Measurements from ENCODE around the gene QRFPR. TPM values are rescaled to one million over a fixed set of nuclear protein-coding genes. Genes with fewer than 3 reads are reported as not detected.

Gene QRFPR
- total and polyA plus RNA-seq, 2 of the 8 experiments (the other 6 are each of a cell fraction or from before 2014, with no cell fraction given) = 1.0 to 2.9 TPM

DNA sequence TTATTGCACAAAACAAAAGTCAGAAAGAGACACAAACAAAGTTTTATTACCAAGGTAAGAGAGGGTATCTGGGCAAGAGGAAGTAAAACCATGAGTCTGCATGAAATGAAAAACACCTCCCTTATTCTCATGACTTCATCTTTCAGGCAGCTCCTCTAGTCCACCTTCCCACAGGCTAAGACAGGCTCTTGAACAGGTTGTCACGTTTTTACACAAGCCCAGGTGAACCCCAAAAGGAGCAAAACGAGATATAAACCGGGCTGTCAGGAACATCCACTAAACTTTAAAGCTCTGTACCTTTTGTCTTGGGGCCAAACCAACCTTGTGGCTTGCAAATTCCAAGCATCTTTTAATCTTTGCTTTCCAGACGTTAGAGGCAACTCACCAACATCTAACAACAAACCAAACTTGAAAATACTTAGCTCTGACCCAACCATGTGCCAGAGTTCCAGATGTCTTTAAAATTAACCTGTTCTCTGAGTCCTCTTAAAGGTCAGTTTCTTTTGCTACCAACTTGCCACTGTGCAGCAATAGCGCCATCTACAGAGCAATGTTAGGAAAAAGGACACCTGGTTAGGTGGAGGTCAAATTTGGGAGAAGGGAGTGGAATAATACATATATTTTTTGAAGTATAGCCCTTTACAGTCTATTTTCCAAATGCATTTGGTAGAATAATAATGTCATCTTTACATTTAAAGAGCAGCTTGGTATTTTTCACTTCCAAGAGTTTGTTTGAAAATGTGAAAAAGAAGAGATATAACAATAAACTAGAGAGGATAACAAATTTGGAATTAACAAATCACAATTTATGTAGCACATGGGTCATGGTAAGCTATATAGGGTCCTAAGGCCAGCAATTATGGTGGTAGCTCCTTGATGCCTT is 73.1 kb downstream of the QRFPR start:
- no peaks in the 10 kb centered on the region for H3K79me1 ChIP-seq (ENCODE audit: low read depth, low read length)
- H3K9ac ChIP-seq (replicated peaks in 1 of 4; ENCODE audit: extremely low read depth in 1 of 4, low read depth in 3 of 4, low read length in 3 of 4) = no peak overlapping the region
- H3K4me3 ChIP-seq (ENCODE audit: extremely low read depth in 1 of 4, insufficient read depth in 2 of 4, low read depth in 3 of 4, low read length in 4 of 4) = no peak overlapping the region
- H3K27ac ChIP-seq (ENCODE audit: low read depth, low read length) = no peak overlapping the region
- H3K36me3 ChIP-seq (ENCODE audit: control insufficient read depth in 2 of 4, insufficient read depth in 4 of 4, low read length in 3 of 4) = no peaks in the 10 kb centered on the region
- no peaks in the 10 kb centered on the region for H3K79me2 ChIP-seq (ENCODE audit: control insufficient read depth in 1 of 2, insufficient read depth in 2 of 2, low read length in 2 of 2)
- H3K14ac ChIP-seq (ENCODE audit: insufficient read length) = no peak overlapping the region
- H4K8ac ChIP-seq (ENCODE audit: extremely low read depth, insufficient read depth, low read length) = no peak overlapping the region
- H3K4me2 ChIP-seq (ENCODE audit: insufficient read depth in 1 of 2, low read depth in 2 of 2, low read length in 2 of 2) = no peak overlapping the region
- no peak overlapping the region for H2AK5ac ChIP-seq (ENCODE audit: low read depth, low read length)
- no peak overlapping the region for H3K23ac ChIP-seq (ENCODE audit: insufficient read length)
- no peaks in the 10 kb centered on the region for H3K27me3 ChIP-seq (replicated peaks in 1 of 4; ENCODE audit: control insufficient read depth in 3 of 4, extremely low read depth in 1 of 4, insufficient read depth in 3 of 4, low read length in 3 of 4)
- H2BK20ac ChIP-seq (ENCODE audit: low read length) = no peak overlapping the region
- no peak overlapping the region for H2AFZ ChIP-seq (ENCODE audit: low read length)
- H3K23me2 ChIP-seq (ENCODE audit: low read depth, low read length) = no peaks in the 10 kb centered on the region
- H3K4ac ChIP-seq (replicated peaks; ENCODE audit: insufficient read length, low read depth, low read length) = no peak overlapping the region
- no peaks in the 10 kb centered on the region for H3K4me1 ChIP-seq (replicated peaks in 1 of 4; ENCODE audit: control insufficient read depth in 3 of 4, insufficient read depth in 4 of 4, low read length in 3 of 4)
- ChIA-PET POLR2A (ENCODE audit: partially characterized antibody) (no interaction called here), CTCF (ENCODE audit: partially characterized antibody) (interaction anchor here (0.6 to 2.5 kb wide), 51 partner anchors 9 to 1211 kb away, joined by 3 to 23 read pairs (median 4); no protein-coding TSS in a partner anchor)
- H2BK120ac ChIP-seq (replicated peaks; ENCODE audit: low read depth, low read length) = no peak overlapping the region
- no peak overlapping the region for H2BK15ac ChIP-seq (ENCODE audit: low read length)
- peak; percentile 74 for FAIRE-seq
- H3K18ac ChIP-seq (ENCODE audit: extremely low read depth, low read length) = no peak overlapping the region
- no peaks in the 10 kb centered on the region for H4K20me1 ChIP-seq (replicated peaks in 1 of 2; ENCODE audit: control insufficient read depth in 1 of 2, insufficient read depth in 2 of 2, low read length in 2 of 2)
- H4K91ac ChIP-seq (replicated peaks; ENCODE audit: insufficient read length, low read length) = no peak overlapping the region
- 37% methylated on average over 5 of the region's 5 CpGs; no CpG with 5 or more reads in 1 of the 2 experiments for WGBS, 2 experiments (ENCODE audit: extremely low coverage in 1 of 2, insufficient coverage in 1 of 2, insufficient read length in 1 of 2, insufficient replicate concordance in 2 of 2, low coverage in 1 of 2, low lambda C conversion rate in 2 of 2, missing lambda C conversion rate in 1 of 2)
- H4K5ac ChIP-seq (ENCODE audit: insufficient read length, low read depth, low read length) = no peak overlapping the region
- peak overlapping the region; percentile 40 for H3K56ac ChIP-seq (replicated peaks; ENCODE audit: insufficient read length, low read depth, low read length)
- H2BK12ac ChIP-seq (ENCODE audit: low read depth, low read length) = no peak overlapping the region
- H2BK5ac ChIP-seq (ENCODE audit: low read depth, low read length) = no peak overlapping the region
- H3K9me3 ChIP-seq (ENCODE audit: insufficient read depth in 2 of 2, low read depth in 1 of 2, low read length in 1 of 2) = no peaks in the 10 kb centered on the region
- peak in 1 of 2 experiments; percentile 7 for DNase-seq (ENCODE audit: low read depth in 1 of 2, low spot score in 2 of 2)
- TF ChIP-seq PHF8 (conservative IDR thresholded peaks at IDR 0.05; ENCODE audit: low read depth, low read length) (no peak), BRCA1 (IDR thresholded peaks at IDR 0.05; ENCODE audit: low read depth, low read length) (no peak), RXRA (IDR thresholded peaks at IDR 0.05; ENCODE audit: insufficient read depth, low read depth, low read length) (no peak), SP4 (IDR thresholded peaks at IDR 0.05; ENCODE audit: low read length) (no peak), TBP (IDR thresholded peaks at IDR 0.05; ENCODE audit: low read depth, low read length) (no peak), POLR2A (IDR thresholded peaks at IDR 0.05; ENCODE audit: control extremely low read depth in 1 of 2, low read depth in 2 of 2, low read length in 2 of 2) (no peak), GABPA (IDR thresholded peaks at IDR 0.05; ENCODE audit: borderline replicate concordance, insufficient read depth, low read length) (no peak), TAF1 (IDR thresholded peaks at IDR 0.05; ENCODE audit: low read depth, low read length) (no peak), KDM4A (IDR thresholded peaks at IDR 0.05; ENCODE audit: low read depth, low read length, severe bottlenecking) (no peak)
- TF ChIP-seq, protein P1, sequence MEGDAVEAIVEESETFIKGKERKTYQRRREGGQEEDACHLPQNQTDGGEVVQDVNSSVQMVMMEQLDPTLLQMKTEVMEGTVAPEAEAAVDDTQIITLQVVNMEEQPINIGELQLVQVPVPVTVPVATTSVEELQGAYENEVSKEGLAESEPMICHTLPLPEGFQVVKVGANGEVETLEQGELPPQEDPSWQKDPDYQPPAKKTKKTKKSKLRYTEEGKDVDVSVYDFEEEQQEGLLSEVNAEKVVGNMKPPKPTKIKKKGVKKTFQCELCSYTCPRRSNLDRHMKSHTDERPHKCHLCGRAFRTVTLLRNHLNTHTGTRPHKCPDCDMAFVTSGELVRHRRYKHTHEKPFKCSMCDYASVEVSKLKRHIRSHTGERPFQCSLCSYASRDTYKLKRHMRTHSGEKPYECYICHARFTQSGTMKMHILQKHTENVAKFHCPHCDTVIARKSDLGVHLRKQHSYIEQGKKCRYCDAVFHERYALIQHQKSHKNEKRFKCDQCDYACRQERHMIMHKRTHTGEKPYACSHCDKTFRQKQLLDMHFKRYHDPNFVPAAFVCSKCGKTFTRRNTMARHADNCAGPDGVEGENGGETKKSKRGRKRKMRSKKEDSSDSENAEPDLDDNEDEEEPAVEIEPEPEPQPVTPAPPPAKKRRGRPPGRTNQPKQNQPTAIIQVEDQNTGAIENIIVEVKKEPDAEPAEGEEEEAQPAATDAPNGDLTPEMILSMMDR (IDR thresholded peaks at IDR 0.05; ENCODE audit: control extremely low read depth in 1 of 3, insufficient read depth in 1 of 3, low read depth in 1 of 3, low read length in 3 of 3) = peak in 2 of 3 experiments; percentile 83 to 85; a peak in 3 of 4 replicates
